HEK293 (cell line): Measurements from ENCODE around the gene R3HDM2.

Experiments used
- IKZF3 ChIP-seq: fragments of 450-650 bp; IDR thresholded peaks from 2 replicates; pipeline ENCODE4 v1.5.0; 2018; ENCODE audit warnings: missing biosample characterization, mild to moderate bottlenecking, missing genetic modification characterization, moderate library complexity
- KLF7 ChIP-seq: fragments of 450-650 bp; formaldehyde crosslinking; IDR thresholded peaks from 2 replicates; pipeline ENCODE4 v1.5.1; 2016; ENCODE audit warnings: missing biosample characterization, missing genetic modification characterization, borderline replicate concordance
- MYNN ChIP-seq: fragments of 450-650 bp; formaldehyde crosslinking; IDR thresholded peaks from 2 replicates; pipeline ENCODE4 v1.5.1; 2016; ENCODE audit warnings: missing biosample characterization, missing genetic modification characterization, borderline replicate concordance
- YY2 ChIP-seq: fragments of 450-650 bp; formaldehyde crosslinking; IDR thresholded peaks from 2 replicates; pipeline ENCODE4 v1.5.1; 2016; ENCODE audit warnings: missing biosample characterization, missing genetic modification characterization
- ZBTB10 ChIP-seq: fragments of 450-650 bp; formaldehyde crosslinking; IDR thresholded peaks from 2 replicates; pipeline ENCODE4 v1.5.1; 2016; ENCODE audit warnings: missing biosample characterization, missing genetic modification characterization
- ZBTB20 ChIP-seq: fragments of 450-650 bp; formaldehyde crosslinking; IDR thresholded peaks from 2 replicates; pipeline ENCODE4 v1.5.1; 2016; ENCODE audit warnings: missing biosample characterization, missing genetic modification characterization
- ZFHX2 ChIP-seq: fragments of 450-650 bp; formaldehyde crosslinking; conservative IDR thresholded peaks from 2 replicates; pipeline ENCODE4 v1.5.1; 2016; ENCODE audit warnings: missing biosample characterization, missing genetic modification characterization
- ZNF10 ChIP-seq: fragments of 450-650 bp; formaldehyde crosslinking; IDR thresholded peaks from 2 replicates; pipeline ENCODE4 v1.5.1; 2017; ENCODE audit warnings: missing biosample characterization, missing genetic modification characterization
- ZNF114 ChIP-seq: fragments of 450-650 bp; formaldehyde crosslinking; IDR thresholded peaks from 2 replicates; pipeline ENCODE4 v1.5.0; 2017; ENCODE audit warnings: missing biosample characterization, missing genetic modification characterization
- ZNF175 ChIP-seq: fragments of 450-650 bp; formaldehyde crosslinking; IDR thresholded peaks from 2 replicates; pipeline ENCODE4 v1.5.1; 2016; ENCODE audit warnings: missing biosample characterization, missing genetic modification characterization
- ZNF184 ChIP-seq: fragments of 450-650 bp; IDR thresholded peaks from 2 replicates; pipeline ENCODE4 v1.5.1; 2018; ENCODE audit warnings: missing biosample characterization, mild to moderate bottlenecking, missing genetic modification characterization
- ZNF2 ChIP-seq: fragments of 450-650 bp; formaldehyde crosslinking; IDR thresholded peaks from 2 replicates; pipeline ENCODE4 v1.5.1; 2016; ENCODE audit warnings: missing biosample characterization, missing genetic modification characterization
- ZNF202 ChIP-seq: fragments of 450-650 bp; formaldehyde crosslinking; IDR thresholded peaks from 2 replicates; pipeline ENCODE4 v1.5.1; 2016; ENCODE audit warnings: missing biosample characterization, missing genetic modification characterization, borderline replicate concordance
- ZNF24 ChIP-seq: fragments of 450-650 bp; formaldehyde crosslinking; IDR thresholded peaks from 2 replicates; pipeline ENCODE4 v1.5.1; 2016; ENCODE audit warnings: missing biosample characterization, missing genetic modification characterization
- ZNF341 ChIP-seq: fragments of 450-650 bp; formaldehyde crosslinking; IDR thresholded peaks from 2 replicates; pipeline ENCODE4; 2016; ENCODE audit warnings: low read depth, missing biosample characterization, missing genetic modification characterization
- ZNF350 ChIP-seq: fragments of 450-650 bp; formaldehyde crosslinking; IDR thresholded peaks from 2 replicates; pipeline ENCODE4 v1.5.0; 2017; ENCODE audit warnings: missing biosample characterization, mild to moderate bottlenecking, missing genetic modification characterization
- ZNF394 ChIP-seq: fragments of 450-650 bp; formaldehyde crosslinking; IDR thresholded peaks from 2 replicates; pipeline ENCODE4 v1.5.1; 2016; ENCODE audit warnings: missing biosample characterization, missing genetic modification characterization, mild to moderate bottlenecking, moderate library complexity, borderline replicate concordance
- ZNF513 ChIP-seq: fragments of 450-650 bp; IDR thresholded peaks from 2 replicates; pipeline ENCODE4 v1.5.1; 2018; ENCODE audit warnings: missing biosample characterization, missing genetic modification characterization
- ZNF580 ChIP-seq: fragments of 450-650 bp; formaldehyde crosslinking; IDR thresholded peaks from 2 replicates; pipeline ENCODE4 v1.5.1; 2016; ENCODE audit warnings: missing biosample characterization, missing genetic modification characterization
- ZNF843 ChIP-seq: fragments of 450-650 bp; formaldehyde crosslinking; IDR thresholded peaks from 2 replicates; pipeline ENCODE4 v1.5.1; 2016; ENCODE audit warnings: missing biosample characterization, missing genetic modification characterization
- ZSCAN4 ChIP-seq: fragments of 450-650 bp; formaldehyde crosslinking; IDR thresholded peaks from 2 replicates; pipeline ENCODE4 v1.5.1; 2017; ENCODE audit warnings: missing biosample characterization, missing genetic modification characterization
- ZSCAN5A ChIP-seq: fragments of 450-650 bp; formaldehyde crosslinking; IDR thresholded peaks from 2 replicates; pipeline ENCODE4 v1.5.1; 2016; ENCODE audit warnings: missing biosample characterization, missing genetic modification characterization
- ZXDB ChIP-seq: fragments of 450-650 bp; formaldehyde crosslinking; IDR thresholded peaks from 2 replicates; pipeline ENCODE4 v1.5.1; 2016; ENCODE audit warnings: missing biosample characterization, missing genetic modification characterization

The R3HDM2 gene

GRCh38 chr12:57216014-57216911 is 214.6 kb downstream of the R3HDM2 start, which contains the start of gene NXPH4 (continued):
- TF ChIP-seq ZBTB10 (tag by site-specific recombination) (peak; percentile 52), MYNN (no peak), ZNF114 (tag by site-specific recombination) (no peak), ZNF580 (no peak), IKZF3 (tag by site-specific recombination) (0 out of 2 replicates have a peak, but pooled peaks have one; percentile 10), ZBTB20 (tag by site-specific recombination) (peak; percentile 41; the same call in 1 of the 2 replicates), ZNF394 (tag by site-specific recombination) (no peak), ZNF843 (tag by site-specific recombination) (no peak), ZNF184 (tag by site-specific recombination) (no peak), ZNF341 (tag by site-specific recombination) (peak; percentile 73; the same call in 1 of the 2 replicates), KLF7 (tag by site-specific recombination) (peak; percentile 39; the same call in 1 of the 2 replicates), ZFHX2 (tag by site-specific recombination) (peak; percentile 51), ZNF350 (tag by site-specific recombination) (no peak), ZSCAN4 (tag by site-specific recombination) (0 out of 2 replicates have a peak, but pooled peaks have one; percentile 42), ZNF24 (tag by site-specific recombination) (0 out of 2 replicates have a peak, but pooled peaks have one; percentile 37), ZNF2 (tag by site-specific recombination) (no peak), ZNF202 (tag by site-specific recombination) (no peak), ZNF513 (tag by site-specific recombination) (no peak), ZNF10 (tag by site-specific recombination) (no peak), ZXDB (0 out of 2 replicates have a peak, but pooled peaks have one; percentile 8), YY2 (tag by site-specific recombination) (no peak), ZSCAN5A (tag by site-specific recombination) (no peak), ZNF175 (tag by site-specific recombination) (no peak)
